MCF 10A (cell line): Measurements from ENCODE around the gene MAPRE3. TPM values are rescaled to one million over a fixed set of nuclear protein-coding genes. Genes with fewer than 3 reads are reported as not detected.

Source experiments
- BruUV-seq: library from RNA; stranded (reverse); fragments of 400-500 nt; replicated peaks from 2 replicates; lab custom pipeline; 2021; lab: Mats Ljungman, UMichigan
- CTCF ChIA-PET: fragments of 300-600 bp; sonication (Branson Sonifier 250); formaldehyde crosslinking; extraction: SDS; loops from one replicate; lab custom pipeline; 2021; ENCODE audit warnings: antibody characterized with exemption, inconsistent platforms; lab: Yijun Ruan, JAX
- POLR2A ChIA-PET: fragments of 300-600, 350-650 bp; sonication (Branson Sonifier 250); formaldehyde crosslinking; extraction: SDS; loops from one replicate; lab custom pipeline; 2020; ENCODE audit warnings: antibody characterized with exemption, inconsistent platforms; lab: Yijun Ruan, JAX
- DNase-seq: peaks from one replicate; pipeline ENCODE4 v3.0.0-alpha.2; 2018; ENCODE audit not compliant: unreplicated experiment
- H3K27ac Mint-ChIP-seq: one replicate; pipeline ENCODE4 v1.8.0; 2022; ENCODE audit warnings: mild to moderate bottlenecking, low read depth, mixed read lengths; ENCODE audit not compliant: unreplicated experiment
- H3K27me3 Mint-ChIP-seq: one replicate; pipeline ENCODE4 v1.8.0; 2022; ENCODE audit warnings: mixed read lengths; ENCODE audit not compliant: insufficient read depth, unreplicated experiment
- H3K36me3 Mint-ChIP-seq: one replicate; pipeline ENCODE4 v1.8.0; 2022; ENCODE audit warnings: mild to moderate bottlenecking, moderate library complexity, mixed read lengths; ENCODE audit not compliant: insufficient read depth, unreplicated experiment
- H3K4me1 Mint-ChIP-seq: one replicate; pipeline ENCODE4 v1.8.0; 2022; ENCODE audit warnings: mixed read lengths; ENCODE audit not compliant: insufficient read depth, unreplicated experiment
- H3K4me3 Mint-ChIP-seq: one replicate; pipeline ENCODE4 v1.8.0; 2022; ENCODE audit warnings: mild to moderate bottlenecking, moderate library complexity, mixed read lengths; ENCODE audit not compliant: unreplicated experiment
- H3K9me3 Mint-ChIP-seq: one replicate; pipeline ENCODE4 v1.8.0; 2022; ENCODE audit warnings: mixed read lengths; ENCODE audit not compliant: unreplicated experiment
- CTCF ChIP-seq: fragments of 200-600 bp; IDR thresholded peaks from one replicate; pipeline ENCODE4 v1.8.0; 2022; ENCODE audit warnings: antibody characterized with exemption, mild to moderate bottlenecking; ENCODE audit not compliant: unreplicated experiment
- intact Hi-C: fragments of 100-400 bp; cut with micrococcal nuclease; formaldehyde crosslinking; loops from 2 replicates; pipeline ENCODE4 v1.14.1; 2022
- total RNA-seq: library from RNA; stranded (reverse); gene quantifications from 2 replicates; pipeline ENCODE4 v1.2.3, GENCODE V29; 2022

Gene MAPRE3
- total RNA-seq, 1 experiment from 2014 or later: 18.0 TPM

DNA sequence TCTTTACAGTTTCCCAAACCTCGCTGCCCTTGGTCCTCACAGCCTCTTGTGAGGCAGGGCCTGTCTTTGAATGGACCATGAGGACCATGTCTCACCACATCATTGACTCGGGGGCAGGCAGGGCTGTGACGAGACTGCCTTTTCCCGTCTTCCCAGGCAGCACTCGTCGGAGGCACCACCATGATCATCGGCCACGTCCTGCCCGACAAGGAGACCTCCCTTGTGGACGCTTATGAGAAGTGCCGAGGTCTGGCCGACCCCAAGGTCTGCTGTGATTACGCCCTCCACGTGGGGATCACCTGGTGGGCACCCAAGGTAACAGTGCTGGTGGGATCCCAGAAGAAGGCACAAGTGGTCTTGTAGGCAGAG lies 45.7 kb upstream of the MAPRE3 start:
- H3K4me1 Mint-ChIP-seq: peaks cover 8% of the 10 kb centered on the region
- peaks cover 15% of the 10 kb centered on the region for H3K27me3 Mint-ChIP-seq
- TF ChIP-seq CTCF: no peak
- H3K9me3 Mint-ChIP-seq: no peaks in the 10 kb centered on the region
- H3K4me3 Mint-ChIP-seq: no peak overlapping the region
- H3K36me3 Mint-ChIP-seq: no peaks in the 10 kb centered on the region
- intact Hi-C loops: no loop called here
- BruUV-seq: no TSS peak
- POLR2A ChIA-PET: no interaction called here
- CTCF ChIA-PET: no interaction called here
- no peak overlapping the region for H3K27ac Mint-ChIP-seq
- no peak for DNase-seq

DNA sequence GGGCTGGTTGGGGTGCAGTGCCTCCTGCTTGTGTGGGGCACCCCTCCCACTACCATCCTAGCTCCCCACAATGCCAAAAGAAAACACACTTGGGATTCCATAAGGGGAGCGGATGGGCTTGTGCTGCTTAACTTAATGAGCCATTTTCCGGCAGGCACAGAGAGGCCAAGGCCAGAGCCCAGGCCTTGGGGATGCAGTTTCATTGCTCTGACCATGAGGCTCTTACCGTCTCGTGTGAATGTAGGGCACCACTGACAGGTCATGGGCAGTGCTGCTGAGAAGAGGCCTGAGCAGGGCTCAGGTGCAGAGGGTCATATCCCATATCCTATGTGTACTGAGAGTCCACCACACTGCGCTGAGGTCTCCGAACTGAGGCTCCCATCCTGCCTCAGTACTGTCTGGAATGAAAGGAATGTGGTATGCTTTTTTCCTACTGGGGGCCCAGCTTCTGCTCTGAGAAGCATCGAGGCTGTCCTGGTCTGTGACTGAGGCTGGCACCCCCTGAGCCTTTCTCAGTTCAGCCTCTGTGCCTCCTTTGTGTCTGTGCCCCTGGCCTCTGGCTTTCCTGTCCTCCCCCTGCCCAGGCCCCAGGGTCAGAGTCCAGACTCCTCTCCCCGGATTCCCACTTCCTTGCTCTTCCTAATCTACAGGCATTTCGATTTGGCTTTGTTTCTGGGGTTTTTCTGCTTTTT lies 45.2 kb upstream of the MAPRE3 start:
- no peak overlapping the region for H3K4me3 Mint-ChIP-seq
- no peak for DNase-seq
- intact Hi-C loops: no loop called here
- H3K27ac Mint-ChIP-seq: no peak overlapping the region
- H3K27me3 Mint-ChIP-seq: peaks cover 15% of the 10 kb centered on the region
- H3K4me1 Mint-ChIP-seq: peaks cover 8% of the 10 kb centered on the region
- ChIA-PET POLR2A (no interaction called here), CTCF (no interaction called here)
- no TSS peak for BruUV-seq
- no peaks in the 10 kb centered on the region for H3K36me3 Mint-ChIP-seq
- TF ChIP-seq CTCF: no peak
- H3K9me3 Mint-ChIP-seq: no peaks in the 10 kb centered on the region

GRCh38 chr2:26927221-26927620 lies 43.2 kb upstream of the MAPRE3 start:
- CTCF ChIA-PET: interaction anchor here (0.6 kb wide), 1 partner anchor 89 kb away, joined by 3 read pairs; no protein-coding TSS in a partner anchor
- intact Hi-C loops: no loop called here
- peaks cover 13% of the 10 kb centered on the region for H3K27me3 Mint-ChIP-seq

DNA sequence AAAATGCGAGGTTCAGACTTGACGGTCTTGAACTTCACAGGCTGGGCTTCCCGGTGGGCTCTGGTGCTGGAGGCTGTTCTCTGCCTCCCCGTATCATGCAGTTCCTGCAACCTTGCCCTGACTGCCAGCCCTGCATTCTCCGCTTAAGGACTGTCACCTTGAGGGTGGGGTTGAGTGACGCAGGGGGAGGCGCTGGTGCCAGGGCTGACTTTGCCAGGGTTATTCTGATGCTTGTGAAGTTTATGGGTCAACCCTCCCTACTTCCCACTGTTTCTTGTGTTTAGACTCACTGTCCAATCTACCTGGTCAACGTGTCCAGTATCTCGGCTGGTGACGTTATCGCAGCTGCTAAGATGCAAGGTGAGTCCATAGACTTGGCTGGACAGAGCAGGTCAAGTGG lies 37.5 kb upstream of the MAPRE3 start:
- Mint-ChIP-seq H3K9me3 (no peaks in the 10 kb centered on the region), H3K36me3 (no peaks in the 10 kb centered on the region), H3K4me1 (no peaks in the 10 kb centered on the region), H3K27me3 (peaks cover 45% of the 10 kb centered on the region), H3K4me3 (no peak overlapping the region), H3K27ac (no peak overlapping the region)
- ChIA-PET POLR2A (no interaction called here), CTCF (no interaction called here)
- no TSS peak for BruUV-seq
- TF ChIP-seq CTCF: no peak
- intact Hi-C loops: no loop called here
- DNase-seq: no peak

More at GRCh38 chr2:26927221-26927620, 43.2 kb upstream of the MAPRE3 start:
- no peaks in the 10 kb centered on the region for H3K36me3 Mint-ChIP-seq
- H3K9me3 Mint-ChIP-seq: no peaks in the 10 kb centered on the region
- TF ChIP-seq CTCF: no peak
- no TSS peak for BruUV-seq
- H3K4me1 Mint-ChIP-seq: peaks cover 8% of the 10 kb centered on the region
- no peak for DNase-seq
- no peak overlapping the region for H3K4me3 Mint-ChIP-seq
- POLR2A ChIA-PET: no interaction called here
- no peak overlapping the region for H3K27ac Mint-ChIP-seq
